Sigmoid colon (tissue), 7 donors: ENCODE measurements around the gene RBM25. TPM values are rescaled to one million over a fixed set of nuclear protein-coding genes. Genes with fewer than 3 reads are reported as not detected.
"Not testable (repeated sequence)": the region's sequence is repeated elsewhere in the genome, so short reads cannot be mapped to it uniquely, and the experiment has no call there.

Source experiments
- DNase-seq: peaks from one replicate; pipeline ENCODE4 v3.0.0-alpha.2; 2019
- H3K27ac ChIP-seq, 4 donors: fragments of 200-600 bp; sonication (generic); one replicate each; pipeline ENCODE4 v1.5.1; 2016 to 2019; ENCODE audit warnings: mild to moderate bottlenecking in 1 of 4
- H3K27me3 ChIP-seq, 3 donors: fragments of 200-600 bp; sonication (generic); one replicate each; pipeline ENCODE4 v1.5.1; 2019; ENCODE audit warnings: mild to moderate bottlenecking in 1 of 3
- H3K36me3 ChIP-seq, 4 donors: fragments of 200-600 bp; sonication (generic); one replicate each; pipeline ENCODE4 v1.5.1; 2016 to 2019
- H3K4me1 ChIP-seq, 4 donors: fragments of 200-600 bp; sonication (generic); one replicate each; pipeline ENCODE4 v1.5.1; 2017 to 2019
- H3K4me3 ChIP-seq, 4 donors: fragments of 200-600 bp; sonication (generic); one replicate each; pipeline ENCODE4 v1.5.1; 2017 to 2019; ENCODE audit warnings: mild to moderate bottlenecking in 2 of 4, moderate library complexity in 1 of 4
- H3K9me3 ChIP-seq, 4 donors: fragments of 200-600 bp in 3 of 4; sonication (generic) in 3 of 4; one replicate each; pipeline versions ENCODE4 v1.5.1 to v1.6.1; 2013 to 2019
- CTCF ChIP-seq, 4 experiments: fragments of 450-650 bp in 3 of 4; fragments of 200-600 bp in 1 of 4; IDR thresholded peaks; one replicate each; pipeline ENCODE4 v1.5.1; 2016 to 2019; ENCODE audit warnings: antibody characterized with exemption in 4 of 4, mild to moderate bottlenecking in 3 of 4, moderate library complexity in 2 of 4
- EP300 ChIP-seq, 4 donors: sonication (generic); formaldehyde crosslinking; IDR thresholded peaks; one replicate each; pipeline ENCODE4 v1.6.1; 2017; ENCODE audit warnings: antibody characterized with exemption in 4 of 4
- POLR2A ChIP-seq, 2 donors: fragments of 450-650 bp; IDR thresholded peaks; one replicate each; pipeline ENCODE4 v1.6.1; 2016; ENCODE audit warnings: antibody characterized with exemption in 2 of 2, mild to moderate bottlenecking in 2 of 2, moderate library complexity in 2 of 2
- POLR2AphosphoS5 ChIP-seq, 4 donors: sonication (generic); formaldehyde crosslinking; IDR thresholded peaks; one replicate each; pipeline ENCODE4 v1.6.1; 2017; ENCODE audit warnings: antibody characterized with exemption in 4 of 4
- WGBS, 2 donors: extraction: QIAGEN DNeasy Blood & Tissue Kit; methylation state at CpG; one replicate each; pipeline ENCODE4 v1.1.7; 2013; 5-methylcytosine and 5-hydroxymethylcytosine counted together
- intact Hi-C: fragments of 100-400 bp; cut with DNase I; formaldehyde crosslinking; loops from one replicate; pipeline ENCODE4 v1.15.1; 2023
- polyA plus RNA-seq, 3 donors: library from polyadenylated mRNA; stranded (reverse); fragments of 200-250 nt; gene quantifications; one replicate each; pipeline ENCODE4 v1.2.3, GENCODE V29; 2013
- total RNA-seq, 4 donors: library from RNA; depleted of rRNA; stranded (reverse); fragments of >200 nt; gene quantifications; one replicate each; pipeline ENCODE4 v1.1.0, GENCODE V29; 2016
- donor health status: healthy with polysubstance abuse.
- donor health status: Bipolar disorder and iron deficiency.
- donor health status: healthy.

Gene RBM25
- total and polyA plus RNA-seq, 7 donors, result 10.8 to 78.9 (median 46.7) TPM

GRCh38 chr14:73166399-73166798 lies 108.1 kb downstream of the RBM25 start:
- no peak overlapping the region for H3K4me3 ChIP-seq
- no peaks in the 10 kb centered on the region for H3K9me3 ChIP-seq
- WGBS, 2 donors, result 91 to 93% methylated on average over 1 of the region's 1 CpG
- no peak overlapping the region for H3K27ac ChIP-seq
- no peaks in the 10 kb centered on the region for H3K27me3 ChIP-seq
- TF ChIP-seq POLR2AphosphoS5 (IDR thresholded peaks at IDR 0.05) (no peak), EP300 (IDR thresholded peaks at IDR 0.05) (no peak), CTCF (IDR thresholded peaks at IDR 0.05) (no peak), POLR2A (IDR thresholded peaks at IDR 0.05) (no peak)
- H3K4me1 ChIP-seq, result no peaks in the 10 kb centered on the region
- DNase-seq, result no peak
- peaks cover 10 to 80% (median 20%) of the 10 kb centered on the region in 4 donors for H3K36me3 ChIP-seq
- intact Hi-C loops, result no loop called here

GRCh38 chr14:73167727-73168126 lies 109.4 kb downstream of the RBM25 start:
- Histone ChIP-seq H3K27ac (no peak overlapping the region), H3K4me1 (no peaks in the 10 kb centered on the region), H3K36me3 (peaks cover 15 to 87% (median 26%) of the 10 kb centered on the region in 4 donors), H3K4me3 (no peak overlapping the region), H3K27me3 (no peaks in the 10 kb centered on the region), H3K9me3 (no peaks in the 10 kb centered on the region)
- intact Hi-C loops, result loop anchor here (2.0 kb wide), 1 partner anchor 307 kb away; no protein-coding TSS in a partner anchor
- 27 to 72% methylated on average over 4 of the region's 4 CpGs for WGBS, 2 donors
- DNase-seq, result no peak
- TF ChIP-seq CTCF (IDR thresholded peaks at IDR 0.05) (no peak), POLR2AphosphoS5 (IDR thresholded peaks at IDR 0.05) (no peak), EP300 (IDR thresholded peaks at IDR 0.05) (no peak), POLR2A (IDR thresholded peaks at IDR 0.05) (no peak)

GRCh38 chr14:73168274-73168673 lies 109.9 kb downstream of the RBM25 start:
- TF ChIP-seq EP300 (IDR thresholded peaks at IDR 0.05) (no peak), POLR2AphosphoS5 (IDR thresholded peaks at IDR 0.05) (no peak), CTCF (IDR thresholded peaks at IDR 0.05) (no peak), POLR2A (IDR thresholded peaks at IDR 0.05) (no peak)
- DNase-seq, result no peak
- intact Hi-C loops, result loop anchor here (2.0 kb wide), 1 partner anchor 307 kb away; no protein-coding TSS in a partner anchor
- Histone ChIP-seq H3K27me3 (no peaks in the 10 kb centered on the region), H3K36me3 (peaks cover 15 to 87% (median 27%) of the 10 kb centered on the region in 4 donors), H3K4me3 (no peak overlapping the region), H3K9me3 (no peaks in the 10 kb centered on the region), H3K4me1 (no peaks in the 10 kb centered on the region), H3K27ac (no peak overlapping the region)
- 59 to 84% methylated on average over 9 of the region's 9 CpGs for WGBS, 2 donors

GRCh38 chr14:73168691-73169090 lies 110.4 kb downstream of the RBM25 start:
- no peak for TF ChIP-seq POLR2A (IDR thresholded peaks at IDR 0.05)
- no peak for TF ChIP-seq POLR2AphosphoS5 (IDR thresholded peaks at IDR 0.05)
- TF ChIP-seq CTCF (IDR thresholded peaks at IDR 0.05), result no peak
- intact Hi-C loops, result loop anchor here (2.0 kb wide), 1 partner anchor 306 kb away; no protein-coding TSS in a partner anchor
- Histone ChIP-seq H3K27me3 (no peaks in the 10 kb centered on the region), H3K27ac (no peak overlapping the region), H3K9me3 (no peaks in the 10 kb centered on the region), H3K4me1 (no peaks in the 10 kb centered on the region), H3K36me3 (peaks cover 15 to 87% (median 27%) of the 10 kb centered on the region in 4 donors), H3K4me3 (no peak overlapping the region)
- DNase-seq, result no peak
- 93 to 95% methylated on average over 14 of the region's 14 CpGs for WGBS, 2 donors

DNA sequence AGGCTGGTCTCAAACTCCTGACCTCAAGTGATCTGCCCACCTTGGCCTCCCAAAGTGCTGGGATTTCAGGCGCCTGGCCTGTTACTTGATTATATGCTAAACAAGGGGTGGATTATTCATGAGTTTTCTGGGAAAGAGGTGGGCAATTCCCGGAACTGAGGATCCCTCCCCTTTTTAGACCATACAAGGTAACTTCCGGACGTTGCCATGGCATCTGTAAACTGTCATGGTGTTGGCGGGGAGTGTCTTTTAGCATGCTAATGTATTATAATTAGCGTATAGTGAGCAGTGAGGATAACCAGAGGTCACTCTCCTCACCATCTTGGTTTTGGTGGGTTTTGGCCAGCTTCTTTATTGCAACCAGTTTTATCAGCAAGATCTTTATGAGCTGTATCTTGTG lies 111.5 kb downstream of the RBM25 start:
- DNase-seq, H3K4me1 ChIP-seq, H3K27ac ChIP-seq, H3K4me3 ChIP-seq, H3K27me3 ChIP-seq, H3K9me3 ChIP-seq: not testable (repeated sequence)
- peaks cover 23 to 89% (median 35%) of the 10 kb centered on the region in 4 donors for H3K36me3 ChIP-seq
- intact Hi-C loops, result loop anchor here (2.0 kb wide), 1 partner anchor 305 kb away; no protein-coding TSS in a partner anchor
- WGBS, 2 donors, result 86 to 93% methylated on average over 6 of the region's 6 CpGs
